Neural cell (in vitro differentiated cells): ENCODE results near the gene SPECC1L.

Source experiments
- CTCF ChIP-seq: fragments of 450-650 bp; IDR thresholded peaks from 2 replicates; pipeline ENCODE4 v1.5.1; 2014; ENCODE audit warnings: antibody characterized with exemption, mild to moderate bottlenecking, moderate library complexity; ENCODE audit not compliant: poor library complexity, severe bottlenecking
- EP300 ChIP-seq: fragments of 450-650 bp; conservative IDR thresholded peaks from 2 replicates; pipeline ENCODE4 v1.6.1; 2014; ENCODE audit warnings: antibody characterized with exemption, mild to moderate bottlenecking, moderate library complexity; ENCODE audit not compliant: poor library complexity, severe bottlenecking
- POLR2AphosphoS5 ChIP-seq: IDR thresholded peaks from 2 replicates; pipeline ENCODE4 v1.6.1; 2012
- RAD21 ChIP-seq: fragments of 450-650 bp; conservative IDR thresholded peaks from 2 replicates; pipeline ENCODE4 v1.6.1; 2014; ENCODE audit warnings: antibody characterized with exemption, mild to moderate bottlenecking, moderate library complexity
- SMC3 ChIP-seq: fragments of 450-650 bp; conservative IDR thresholded peaks from 2 replicates; pipeline ENCODE4 v1.6.1; 2014; ENCODE audit warnings: antibody characterized with exemption, mild to moderate bottlenecking, moderate library complexity; ENCODE audit not compliant: poor library complexity

GRCh38 chr22:24440718-24441405 is 170.2 kb downstream of the SPECC1L start:
- TF ChIP-seq CTCF (no peak), POLR2AphosphoS5 (no peak), RAD21 (no peak), EP300 (no peak), SMC3 (no peak)
